Activated T-cell treated with anti-CD3 and anti-CD28 coated beads for 1 hour (primary cell): Measurements from ENCODE around the gene MYOC.
"Not testable (repeated sequence)": the region's sequence is repeated elsewhere in the genome, so short reads cannot be mapped to it uniquely, and the experiment has no call there.

ENCODE experiments used
- DNase-seq: peaks from one replicate; pipeline ENCODE4 v3.0.0-alpha.2; 2020; ENCODE audit warnings: low read depth

The MYOC gene

GRCh38 chr1:171606402-171606941 lies 46.0 kb downstream of the MYOC start:
- DNase-seq, result no peak

GRCh38 chr1:171603042-171603441 lies 49.4 kb downstream of the MYOC start:
- not testable (repeated sequence) for DNase-seq

GRCh38 chr1:171600862-171601261 lies 51.6 kb downstream of the MYOC start:
- no peak for DNase-seq

GRCh38 chr1:171600310-171600709 lies 52.2 kb downstream of the MYOC start:
- not testable (repeated sequence) for DNase-seq

GRCh38 chr1:171597203-171597602 lies 55.3 kb downstream of the MYOC start:
- DNase-seq, result no peak

- DNase-seq, result no peak
Measured at GRCh38 chr1:171596705-171597104, 55.8 kb downstream of the MYOC start.

- DNase-seq, result no peak
Measured at GRCh38 chr1:171596119-171596518, 56.4 kb downstream of the MYOC start.

- no peak for DNase-seq
Measured at GRCh38 chr1:171595324-171595723, 57.2 kb downstream of the MYOC start.

GRCh38 chr1:171590022-171590421 lies 62.5 kb downstream of the MYOC start:
- no peak for DNase-seq

- no peak for DNase-seq
Measured at GRCh38 chr1:171588230-171588629, 64.3 kb downstream of the MYOC start.

GRCh38 chr1:171585715-171586114 lies 66.8 kb downstream of the MYOC start:
- DNase-seq, result no peak
